ENCODE results near the gene HCN1.

DNA sequence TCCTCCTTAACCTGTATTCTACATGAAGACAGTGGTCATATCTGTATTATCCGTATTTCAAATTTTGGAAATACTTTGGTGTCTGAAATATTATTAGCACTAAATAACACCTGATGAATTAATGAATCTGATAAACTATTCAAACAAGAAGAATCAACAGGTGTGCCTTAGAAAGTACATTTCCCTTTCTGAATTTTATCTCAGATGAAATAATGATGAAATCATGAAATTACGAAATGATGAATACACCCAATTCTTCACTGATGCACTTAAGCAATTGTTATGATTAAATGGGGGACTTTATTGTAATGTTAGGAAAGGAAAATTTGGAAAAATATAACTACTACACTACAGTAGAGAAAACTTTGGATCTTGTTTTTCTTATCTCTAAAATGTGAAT is 313.6 kb downstream of the HCN1 start:
- TF ChIP-seq, protein P1, sequence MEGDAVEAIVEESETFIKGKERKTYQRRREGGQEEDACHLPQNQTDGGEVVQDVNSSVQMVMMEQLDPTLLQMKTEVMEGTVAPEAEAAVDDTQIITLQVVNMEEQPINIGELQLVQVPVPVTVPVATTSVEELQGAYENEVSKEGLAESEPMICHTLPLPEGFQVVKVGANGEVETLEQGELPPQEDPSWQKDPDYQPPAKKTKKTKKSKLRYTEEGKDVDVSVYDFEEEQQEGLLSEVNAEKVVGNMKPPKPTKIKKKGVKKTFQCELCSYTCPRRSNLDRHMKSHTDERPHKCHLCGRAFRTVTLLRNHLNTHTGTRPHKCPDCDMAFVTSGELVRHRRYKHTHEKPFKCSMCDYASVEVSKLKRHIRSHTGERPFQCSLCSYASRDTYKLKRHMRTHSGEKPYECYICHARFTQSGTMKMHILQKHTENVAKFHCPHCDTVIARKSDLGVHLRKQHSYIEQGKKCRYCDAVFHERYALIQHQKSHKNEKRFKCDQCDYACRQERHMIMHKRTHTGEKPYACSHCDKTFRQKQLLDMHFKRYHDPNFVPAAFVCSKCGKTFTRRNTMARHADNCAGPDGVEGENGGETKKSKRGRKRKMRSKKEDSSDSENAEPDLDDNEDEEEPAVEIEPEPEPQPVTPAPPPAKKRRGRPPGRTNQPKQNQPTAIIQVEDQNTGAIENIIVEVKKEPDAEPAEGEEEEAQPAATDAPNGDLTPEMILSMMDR (IDR thresholded peaks at IDR 0.05), result no peak
- no peak for TF ChIP-seq POLR2A (IDR thresholded peaks at IDR 0.05)
